IMR-90 (cell line): ENCODE results near the gene CDC45. TPM values are rescaled to one million over a fixed set of nuclear protein-coding genes. Genes with fewer than 3 reads are reported as not detected.

Source experiments
- ATAC-seq: fragments of 200-7000 bp; cut with Tn5 transposase; 2 replicates; pipeline ENCODE4 v1.9.1; 2020; ENCODE audit warnings: low read depth, mild to moderate bottlenecking, moderate library complexity
- BruUV-seq: library from RNA; stranded (reverse); fragments of 400-500 nt; replicated peaks from 2 replicates; lab custom pipeline; 2021; lab: Mats Ljungman, UMichigan
- CTCF ChIA-PET: fragments of 300-600 bp; formaldehyde crosslinking; extraction: SDS; loops from one replicate; lab custom pipeline; 2021; ENCODE audit warnings: antibody characterized with exemption; lab: Yijun Ruan, JAX
- POLR2A ChIA-PET: fragments of 300-600 bp; sonication (Branson Sonifier 250); formaldehyde crosslinking; loops from one replicate; lab custom pipeline; 2022; ENCODE audit warnings: antibody characterized with exemption; ENCODE audit not compliant: unreplicated experiment; lab: Charles Lee
- DNase-seq: peaks from one replicate; pipeline ENCODE4 v3.0.0; 2013
- H2AFZ ChIP-seq: replicated peaks from 2 replicates; pipeline ENCODE3; 2013; ENCODE audit warnings: low read length, mild to moderate bottlenecking; ENCODE audit not compliant: poor library complexity
- H2AK5ac ChIP-seq: 2 replicates; pipeline ENCODE4 v1.6.1; 2013; ENCODE audit warnings: low read depth, low read length, inconsistent platforms
- H2AK9ac ChIP-seq: replicated peaks from 2 replicates; pipeline ENCODE3; 2013; ENCODE audit warnings: mild to moderate bottlenecking, low read depth, low read length, moderate library complexity; ENCODE audit not compliant: poor library complexity
- H2BK120ac ChIP-seq: 2 replicates; pipeline ENCODE4 v1.6.1; 2013; ENCODE audit warnings: low read depth, low read length, inconsistent platforms
- H2BK15ac ChIP-seq: 3 replicates; pipeline ENCODE4 v1.6.1; 2013; ENCODE audit warnings: low read depth, low read length, inconsistent platforms
- H2BK20ac ChIP-seq: 2 replicates; pipeline ENCODE4 v1.6.1; 2013; ENCODE audit warnings: low read depth, mild to moderate bottlenecking, inconsistent platforms, low read length, moderate library complexity
- H2BK5ac ChIP-seq: 2 replicates; pipeline ENCODE4 v1.6.1; 2013; ENCODE audit warnings: mild to moderate bottlenecking, low read depth, low read length, inconsistent platforms; ENCODE audit not compliant: poor library complexity, severe bottlenecking
- H3K14ac ChIP-seq: replicated peaks from 2 replicates; pipeline ENCODE4 v1.6.1; 2013; ENCODE audit warnings: low read depth, low read length, inconsistent platforms
- H3K18ac ChIP-seq: 2 replicates; pipeline ENCODE4 v1.6.1; 2013; ENCODE audit warnings: low read depth, low read length, control low read depth
- H3K23ac ChIP-seq: 2 replicates; pipeline ENCODE4 v1.6.1; 2013; ENCODE audit warnings: low read depth, low read length, inconsistent platforms
- H3K27ac ChIP-seq: 2 replicates; pipeline ENCODE4 v1.5.1; 2013; ENCODE audit warnings: mild to moderate bottlenecking, control low read depth, low read length; ENCODE audit not compliant: insufficient read depth
- H3K27me3 ChIP-seq: 2 replicates; pipeline ENCODE4 v1.6.1; 2013; ENCODE audit warnings: low read length; ENCODE audit not compliant: control insufficient read depth, insufficient read depth
- H3K36me3 ChIP-seq: 2 replicates; pipeline ENCODE4 v1.6.1; 2013; ENCODE audit warnings: low read length, mixed read lengths; ENCODE audit not compliant: control insufficient read depth, insufficient read depth
- H3K4ac ChIP-seq: 2 replicates; pipeline ENCODE4 v1.6.1; 2013; ENCODE audit warnings: low read depth, low read length, inconsistent platforms
- H3K4me1 ChIP-seq: 2 replicates; pipeline ENCODE4 v1.6.1; 2013; ENCODE audit warnings: low read length, mixed read lengths; ENCODE audit not compliant: control insufficient read depth, insufficient read depth
- H3K4me2 ChIP-seq: 2 replicates; pipeline ENCODE4 v1.6.1; 2013; ENCODE audit warnings: low read depth, mild to moderate bottlenecking, control low read depth, low read length, moderate library complexity
- H3K4me3 ChIP-seq: 2 replicates; pipeline ENCODE4 v1.5.1; 2013; ENCODE audit warnings: low read depth, mild to moderate bottlenecking, control low read depth, low read length, moderate library complexity; ENCODE audit not compliant: insufficient read depth
- H3K56ac ChIP-seq: 2 replicates; pipeline ENCODE4 v1.6.1; 2013; ENCODE audit warnings: low read length, inconsistent platforms; ENCODE audit not compliant: insufficient read depth; ENCODE audit errors: extremely low read depth
- H3K79me1 ChIP-seq, 2 experiments: 2 replicates each; pipeline ENCODE4 v1.6.1; 2013; ENCODE audit warnings: low read length in 2 of 2, inconsistent platforms in 1 of 2, low read depth in 1 of 2
- H3K9ac ChIP-seq: 2 replicates; pipeline ENCODE4 v1.6.1; 2013; ENCODE audit warnings: low read depth, low read length, control low read depth
- H3K9me1 ChIP-seq: 2 replicates; pipeline ENCODE4 v1.6.1; 2013; ENCODE audit warnings: low read length, inconsistent platforms; ENCODE audit not compliant: insufficient read depth
- H3K9me3 ChIP-seq: 2 replicates; pipeline ENCODE4 v1.6.1; 2013; ENCODE audit warnings: low read length; ENCODE audit not compliant: control insufficient read depth, insufficient read depth
- H4K20me1 ChIP-seq: 2 replicates; pipeline ENCODE4 v1.6.1; 2013; ENCODE audit warnings: low read length, inconsistent platforms; ENCODE audit not compliant: insufficient read depth
- H4K5ac ChIP-seq: 2 replicates; pipeline ENCODE4 v1.6.1; 2013; ENCODE audit warnings: mild to moderate bottlenecking, low read depth, low read length, control low read depth
- H4K8ac ChIP-seq, 2 experiments: 2 replicates each; pipeline ENCODE4 v1.6.1; 2013; ENCODE audit warnings: low read depth in 2 of 2, low read length in 2 of 2, control low read depth in 1 of 2, inconsistent platforms in 1 of 2
- H4K91ac ChIP-seq: 2 replicates; pipeline ENCODE4 v1.6.1; 2013; ENCODE audit warnings: low read depth, low read length, inconsistent platforms; ENCODE audit not compliant: insufficient read depth
- BHLHE40 ChIP-seq: fragments of 150-350 bp; IDR thresholded peaks from 2 replicates; pipeline ENCODE4 v1.6.1; 2016; ENCODE audit warnings: mild to moderate bottlenecking, low read depth, low read length
- CEBPB ChIP-seq: IDR thresholded peaks from 2 replicates; pipeline ENCODE4 v1.6.1; 2012; ENCODE audit warnings: low read depth, low read length, improper control_type of control experiment
- CHD1 ChIP-seq: IDR thresholded peaks from 2 replicates; pipeline ENCODE4 v1.6.1; 2012; ENCODE audit warnings: low read depth, low read length, improper control_type of control experiment
- CTCF ChIP-seq: conservative IDR thresholded peaks from 2 replicates; pipeline ENCODE4 v1.5.1; 2012; ENCODE audit warnings: mild to moderate bottlenecking, low read depth, low read length, improper control_type of control experiment
- ELK1 ChIP-seq: fragments of 150-350 bp; IDR thresholded peaks from 2 replicates; pipeline ENCODE4 v1.6.1; 2016; ENCODE audit warnings: low read depth, mild to moderate bottlenecking, low read length, moderate library complexity, borderline replicate concordance
- MAFK ChIP-seq: IDR thresholded peaks from 2 replicates; pipeline ENCODE4 v1.6.1; 2012; ENCODE audit warnings: low read depth, low read length, improper control_type of control experiment
- MAZ ChIP-seq: IDR thresholded peaks from 2 replicates; pipeline ENCODE4 v1.6.1; 2012; ENCODE audit warnings: low read depth, mild to moderate bottlenecking, low read length, improper control_type of control experiment, moderate library complexity, borderline replicate concordance
- MXI1 ChIP-seq: IDR thresholded peaks from 2 replicates; pipeline ENCODE4 v1.6.1; 2012; ENCODE audit warnings: low read depth, mild to moderate bottlenecking, low read length, moderate library complexity, borderline replicate concordance
- NFE2L2 ChIP-seq: fragments of 150-350 bp; IDR thresholded peaks from 2 replicates; pipeline ENCODE4 v1.6.1; 2016; ENCODE audit warnings: low read depth, mild to moderate bottlenecking, low read length
- POLR2A ChIP-seq: IDR thresholded peaks from 2 replicates; pipeline ENCODE4 v1.6.1; 2012; ENCODE audit warnings: mild to moderate bottlenecking, low read depth, low read length
- RAD21 ChIP-seq: IDR thresholded peaks from 2 replicates; pipeline ENCODE4 v1.6.1; 2012; ENCODE audit warnings: low read length, improper control_type of control experiment
- SMC3 ChIP-seq: fragments of 150-350 bp; IDR thresholded peaks from 2 replicates; pipeline ENCODE4 v1.6.1; 2016; ENCODE audit warnings: low read depth, mild to moderate bottlenecking, antibody characterized with exemption, low read length, moderate library complexity
- USF2 ChIP-seq: fragments of 150-350 bp; IDR thresholded peaks from 2 replicates; pipeline ENCODE4 v1.6.1; 2017; ENCODE audit warnings: mild to moderate bottlenecking, antibody characterized with exemption, low read length, low read depth
- WGBS, 2 experiments: methylation state at CpG; one replicate each; pipeline versions ENCODE4 v1.1.5 to v1.1.7; 2013; ENCODE audit warnings: missing lambda C conversion rate in 2 of 2; ENCODE audit not compliant: insufficient read length in 1 of 2; ENCODE audit errors: extremely low coverage in 2 of 2; 5-methylcytosine and 5-hydroxymethylcytosine counted together
- dilution Hi-C: fragments of 300-500 bp; cut with HindIII; formaldehyde crosslinking; loops from one replicate; pipeline ENCODE4 v1.14.3; 2018; ENCODE audit warnings: low sequenced_read_pairs; ENCODE audit not compliant: unreplicated experiment
- in situ Hi-C: fragments of 300-500 bp; cut with MboI; formaldehyde crosslinking; loops from 3 replicates; pipeline ENCODE4 v1.14.3; 2019; ENCODE audit warnings: low sequenced_read_pairs, inconsistent platforms, mixed read lengths
- intact Hi-C: fragments of 100-400 bp; cut with micrococcal nuclease; formaldehyde crosslinking; loops from 2 replicates; pipeline ENCODE4 v1.10.0; 2022
- polyA plus RNA-seq, 3 experiments: library from polyadenylated mRNA; depleted of rRNA; stranded (reverse); fragments of >200 nt; gene quantifications; 2 replicates each; pipeline ENCODE4 v1.2.3, GENCODE V29; 2012; ENCODE audit warnings: low replicate concordance in 1 of 3
- total RNA-seq: library from RNA; depleted of rRNA; stranded (reverse); fragments of >200 nt; gene quantifications from 2 replicates; pipeline ENCODE4 v1.2.3, GENCODE V29; 2012

Gene CDC45
- total and polyA plus RNA-seq, 2 of the 4 experiments (the other 2 are of a cell fraction) = 22.7 to 44.6 TPM

- no TSS peak for BruUV-seq
- 89% methylated on average over 40 of the region's 52 CpGs; no CpG with 5 or more reads in 1 of the 2 experiments for WGBS, 2 experiments
These were observed 86.8 kb downstream of the CDC45 start for GRCh38 chr22:19566279-19567156.

More at GRCh38 chr22:19566279-19567156, 86.8 kb downstream of the CDC45 start:
- no peak overlapping the region for H3K23ac ChIP-seq
- H3K4me1 ChIP-seq = peaks cover 6% of the 10 kb centered on the region
- in situ Hi-C loops = no loop called here
- CTCF ChIA-PET = no interaction called here
- intact Hi-C loops = no loop called here
- no peaks in the 10 kb centered on the region for H4K20me1 ChIP-seq
- H3K9me1 ChIP-seq = no peaks in the 10 kb centered on the region; the same call in none of the 2 replicates
- H3K27ac ChIP-seq = no peak overlapping the region
- H3K9me3 ChIP-seq = no peaks in the 10 kb centered on the region
- TF ChIP-seq CTCF (no peak), ELK1 (no peak), BHLHE40 (no peak), CHD1 (no peak), CEBPB (no peak), SMC3 (no peak), MXI1 (no peak), POLR2A (no peak), RAD21 (no peak), MAZ (no peak), NFE2L2 (no peak), USF2 (no peak), MAFK (no peak)
- no peak overlapping the region for H2AFZ ChIP-seq
- POLR2A ChIA-PET = no interaction called here
- H2BK5ac ChIP-seq = no peak overlapping the region
- H3K79me1 ChIP-seq = no peaks in the 10 kb centered on the region
- H4K91ac ChIP-seq = no peak overlapping the region
- no peak overlapping the region for H2AK5ac ChIP-seq
- H3K9ac ChIP-seq = no peak overlapping the region
- H3K18ac ChIP-seq = no peak overlapping the region
- H4K5ac ChIP-seq = no peak overlapping the region
- dilution Hi-C loops = no loop called here
- no peak overlapping the region for H3K56ac ChIP-seq
- no peak overlapping the region for H3K4me2 ChIP-seq
- H2BK20ac ChIP-seq = no peak overlapping the region
- H3K36me3 ChIP-seq = no peaks in the 10 kb centered on the region
- H3K4me3 ChIP-seq = no peak overlapping the region
- no peak overlapping the region for H2BK15ac ChIP-seq
- no peak overlapping the region for H2AK9ac ChIP-seq
- H3K27me3 ChIP-seq = peaks cover 14% of the 10 kb centered on the region
- ATAC-seq = no peak
- DNase-seq = no peak
- H2BK120ac ChIP-seq = no peak overlapping the region
- H3K4ac ChIP-seq = no peak overlapping the region
- H4K8ac ChIP-seq = no peak overlapping the region
- H3K14ac ChIP-seq = no peak overlapping the region
